GM23338 (cell line): ENCODE measurements around the gene SMYD3. TPM values are rescaled to one million over a fixed set of nuclear protein-coding genes. Genes with fewer than 3 reads are reported as not detected.

Experiments
- ATAC-seq: fragments of 200-7000 bp; cut with Tn5 transposase; 3 replicates; pipeline ENCODE4 v1.9.1; 2020
- DNase-seq: peaks from one replicate; pipeline ENCODE4 v3.0.0-alpha.2; 2015; ENCODE audit warnings: low spot score
- H2AFZ ChIP-seq: fragments of 200-600 bp; sonication (generic); 2 replicates; pipeline ENCODE4 v1.8.0; 2016; ENCODE audit warnings: antibody characterized with exemption, mild to moderate bottlenecking, moderate library complexity
- H3F3A ChIP-seq: fragments of 200-600 bp; sonication (generic); replicated peaks from 2 replicates; pipeline ENCODE4 v1.8.0; 2017; ENCODE audit warnings: antibody characterized with exemption, mixed run types, low read depth
- H3K27ac ChIP-seq: fragments of 200-600 bp; sonication (generic); 2 replicates; pipeline ENCODE4 v1.6.1; 2016; ENCODE audit warnings: low read depth
- H3K27me3 ChIP-seq: fragments of 200-600 bp; sonication (generic); 2 replicates; pipeline ENCODE4 v1.8.0; 2016; ENCODE audit warnings: mild to moderate bottlenecking, mixed run types, moderate library complexity; ENCODE audit not compliant: insufficient read depth
- H3K36me3 ChIP-seq: fragments of 200-600 bp; sonication (generic); 2 replicates; pipeline ENCODE4 v1.8.0; 2016; ENCODE audit warnings: mild to moderate bottlenecking; ENCODE audit not compliant: insufficient read depth
- H3K4me1 ChIP-seq: fragments of 200-600 bp; sonication (generic); 2 replicates; pipeline ENCODE4 v1.8.0; 2016; ENCODE audit warnings: mild to moderate bottlenecking, moderate library complexity; ENCODE audit not compliant: insufficient read depth
- H3K4me2 ChIP-seq: fragments of 200-600 bp; sonication (generic); 2 replicates; pipeline ENCODE4 v1.7.1; 2017; ENCODE audit warnings: mixed run types
- H3K4me3 ChIP-seq: fragments of 200-600 bp; sonication (generic); 2 replicates; pipeline ENCODE4 v1.6.1; 2016; ENCODE audit warnings: mixed run types
- H3K79me2 ChIP-seq: fragments of 200-600 bp; sonication (generic); replicated peaks from 2 replicates; pipeline ENCODE4 v1.8.0; 2017; ENCODE audit warnings: mild to moderate bottlenecking; ENCODE audit not compliant: insufficient read depth
- H3K9me2 ChIP-seq: fragments of 200-600 bp; sonication (generic); 2 replicates; pipeline ENCODE4 v1.8.0; 2017; ENCODE audit not compliant: insufficient read depth
- H4K20me1 ChIP-seq: fragments of 200-600 bp; sonication (generic); replicated peaks from 2 replicates; pipeline ENCODE4 v1.8.0; 2017; ENCODE audit warnings: mild to moderate bottlenecking; ENCODE audit not compliant: insufficient read depth
- H3K27ac Mint-ChIP-seq: 2 replicates; pipeline ENCODE4 v1.8.0; 2020; ENCODE audit warnings: inconsistent platforms, mild to moderate bottlenecking, moderate library complexity, mixed read lengths
- H3K27me3 Mint-ChIP-seq: 3 replicates; pipeline ENCODE4 v1.8.0; 2022; ENCODE audit warnings: low read depth, mild to moderate bottlenecking, moderate library complexity, mixed read lengths, inconsistent platforms; ENCODE audit not compliant: insufficient read depth, poor library complexity
- H3K36me3 Mint-ChIP-seq: 3 replicates; pipeline ENCODE4 v1.8.0; 2021; ENCODE audit warnings: low read depth, mild to moderate bottlenecking, inconsistent platforms, moderate library complexity, mixed read lengths
- H3K4me1 Mint-ChIP-seq: 3 replicates; pipeline ENCODE4 v1.8.0; 2020; ENCODE audit warnings: mild to moderate bottlenecking, inconsistent platforms, mixed read lengths
- H3K4me3 Mint-ChIP-seq: 3 replicates; pipeline ENCODE4 v1.8.0; 2021; ENCODE audit warnings: moderate library complexity, mild to moderate bottlenecking, inconsistent platforms, mixed read lengths
- H3K9me3 Mint-ChIP-seq: 3 replicates; pipeline ENCODE4 v1.8.0; 2020; ENCODE audit warnings: moderate library complexity, mild to moderate bottlenecking, inconsistent platforms, mixed read lengths
- CREB1 ChIP-seq: fragments of 250-450 bp; sonication (Bioruptor Pico); IDR thresholded peaks from 2 replicates; pipeline ENCODE4 v1.5.0; 2020; ENCODE audit warnings: low read depth, mild to moderate bottlenecking, moderate library complexity
- EZH2 ChIP-seq: fragments of 200-600 bp; sonication (generic); IDR thresholded peaks from one replicate; pipeline ENCODE4 v1.8.0; 2017; ENCODE audit warnings: antibody characterized with exemption, mild to moderate bottlenecking, low read depth; ENCODE audit not compliant: unreplicated experiment
- JUNB ChIP-seq: IDR thresholded peaks from one replicate; pipeline ENCODE4 v1.6.1; 2016; ENCODE audit warnings: antibody characterized with exemption; ENCODE audit not compliant: unreplicated experiment
- NANOG ChIP-seq: IDR thresholded peaks from 2 replicates; pipeline ENCODE4 v1.6.1; 2016; ENCODE audit warnings: antibody characterized with exemption, borderline replicate concordance
- ZNF331 ChIP-seq: fragments of 250-450 bp; sonication (Bioruptor Pico); IDR thresholded peaks from 2 replicates; pipeline ENCODE4 v1.5.0; 2020; ENCODE audit warnings: low read depth, mild to moderate bottlenecking, moderate library complexity
- polyA plus RNA-seq: library from polyadenylated mRNA; unstranded; fragments of >200 nt; fragmentation: Nextera tagmentation; extraction: Ambion mirVana; gene quantifications from 2 replicates; pipeline ENCODE4 v1.2.1, GENCODE V29; 2016
- total RNA-seq: library from RNA; depleted of rRNA; stranded (reverse); fragments of >200 nt; shearing (Covaris generic); gene quantifications from 2 replicates; pipeline ENCODE4 v1.2.3, GENCODE V29; 2014
- TF ChIP-seq, protein P1 (sequence below): fragments of 250-450 bp; sonication (Bioruptor Pico); IDR thresholded peaks from 2 replicates; pipeline ENCODE4 v1.5.0; 2020; ENCODE audit warnings: mild to moderate bottlenecking, moderate library complexity

Gene SMYD3
- total and polyA plus RNA-seq, 2 experiments from 2014 or later, result 31.8 to 34.4 TPM

DNA sequence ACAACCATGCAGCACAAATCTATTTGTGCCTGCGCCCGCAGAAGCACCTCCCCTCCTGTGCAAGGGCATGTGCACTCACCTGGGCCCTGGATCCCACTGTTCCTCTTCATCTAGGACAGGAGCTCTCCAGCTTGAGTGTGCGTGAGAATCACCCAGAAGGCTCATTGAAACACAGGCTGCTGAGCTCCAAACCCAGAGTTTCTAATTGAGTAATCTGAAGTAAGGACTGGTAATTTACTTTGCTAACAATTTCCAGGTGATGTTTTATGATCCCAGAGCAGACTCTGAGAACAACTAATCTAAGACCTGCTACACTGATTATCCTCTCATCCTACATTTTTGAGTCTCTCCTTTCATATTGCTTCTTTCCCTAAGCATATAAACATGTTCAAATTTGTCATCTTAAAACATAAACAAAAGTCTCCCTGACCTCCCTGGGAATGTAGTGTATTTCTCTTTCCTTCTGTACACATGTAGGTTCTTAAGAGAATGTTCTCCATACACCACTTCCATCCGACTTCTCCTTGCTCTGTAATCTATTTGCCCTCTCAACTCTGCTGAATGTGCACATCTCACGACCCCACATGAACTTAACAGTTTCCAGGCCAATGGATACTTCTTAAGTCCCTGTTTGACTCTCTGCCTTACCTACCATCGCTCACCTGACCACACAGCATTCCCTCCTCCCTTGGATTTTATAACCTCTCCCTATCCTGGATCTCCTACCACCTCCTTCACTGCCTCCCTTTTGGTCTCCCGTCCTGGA, 522.5 kb downstream of the SMYD3 start (continued):
- TF ChIP-seq, protein P1, sequence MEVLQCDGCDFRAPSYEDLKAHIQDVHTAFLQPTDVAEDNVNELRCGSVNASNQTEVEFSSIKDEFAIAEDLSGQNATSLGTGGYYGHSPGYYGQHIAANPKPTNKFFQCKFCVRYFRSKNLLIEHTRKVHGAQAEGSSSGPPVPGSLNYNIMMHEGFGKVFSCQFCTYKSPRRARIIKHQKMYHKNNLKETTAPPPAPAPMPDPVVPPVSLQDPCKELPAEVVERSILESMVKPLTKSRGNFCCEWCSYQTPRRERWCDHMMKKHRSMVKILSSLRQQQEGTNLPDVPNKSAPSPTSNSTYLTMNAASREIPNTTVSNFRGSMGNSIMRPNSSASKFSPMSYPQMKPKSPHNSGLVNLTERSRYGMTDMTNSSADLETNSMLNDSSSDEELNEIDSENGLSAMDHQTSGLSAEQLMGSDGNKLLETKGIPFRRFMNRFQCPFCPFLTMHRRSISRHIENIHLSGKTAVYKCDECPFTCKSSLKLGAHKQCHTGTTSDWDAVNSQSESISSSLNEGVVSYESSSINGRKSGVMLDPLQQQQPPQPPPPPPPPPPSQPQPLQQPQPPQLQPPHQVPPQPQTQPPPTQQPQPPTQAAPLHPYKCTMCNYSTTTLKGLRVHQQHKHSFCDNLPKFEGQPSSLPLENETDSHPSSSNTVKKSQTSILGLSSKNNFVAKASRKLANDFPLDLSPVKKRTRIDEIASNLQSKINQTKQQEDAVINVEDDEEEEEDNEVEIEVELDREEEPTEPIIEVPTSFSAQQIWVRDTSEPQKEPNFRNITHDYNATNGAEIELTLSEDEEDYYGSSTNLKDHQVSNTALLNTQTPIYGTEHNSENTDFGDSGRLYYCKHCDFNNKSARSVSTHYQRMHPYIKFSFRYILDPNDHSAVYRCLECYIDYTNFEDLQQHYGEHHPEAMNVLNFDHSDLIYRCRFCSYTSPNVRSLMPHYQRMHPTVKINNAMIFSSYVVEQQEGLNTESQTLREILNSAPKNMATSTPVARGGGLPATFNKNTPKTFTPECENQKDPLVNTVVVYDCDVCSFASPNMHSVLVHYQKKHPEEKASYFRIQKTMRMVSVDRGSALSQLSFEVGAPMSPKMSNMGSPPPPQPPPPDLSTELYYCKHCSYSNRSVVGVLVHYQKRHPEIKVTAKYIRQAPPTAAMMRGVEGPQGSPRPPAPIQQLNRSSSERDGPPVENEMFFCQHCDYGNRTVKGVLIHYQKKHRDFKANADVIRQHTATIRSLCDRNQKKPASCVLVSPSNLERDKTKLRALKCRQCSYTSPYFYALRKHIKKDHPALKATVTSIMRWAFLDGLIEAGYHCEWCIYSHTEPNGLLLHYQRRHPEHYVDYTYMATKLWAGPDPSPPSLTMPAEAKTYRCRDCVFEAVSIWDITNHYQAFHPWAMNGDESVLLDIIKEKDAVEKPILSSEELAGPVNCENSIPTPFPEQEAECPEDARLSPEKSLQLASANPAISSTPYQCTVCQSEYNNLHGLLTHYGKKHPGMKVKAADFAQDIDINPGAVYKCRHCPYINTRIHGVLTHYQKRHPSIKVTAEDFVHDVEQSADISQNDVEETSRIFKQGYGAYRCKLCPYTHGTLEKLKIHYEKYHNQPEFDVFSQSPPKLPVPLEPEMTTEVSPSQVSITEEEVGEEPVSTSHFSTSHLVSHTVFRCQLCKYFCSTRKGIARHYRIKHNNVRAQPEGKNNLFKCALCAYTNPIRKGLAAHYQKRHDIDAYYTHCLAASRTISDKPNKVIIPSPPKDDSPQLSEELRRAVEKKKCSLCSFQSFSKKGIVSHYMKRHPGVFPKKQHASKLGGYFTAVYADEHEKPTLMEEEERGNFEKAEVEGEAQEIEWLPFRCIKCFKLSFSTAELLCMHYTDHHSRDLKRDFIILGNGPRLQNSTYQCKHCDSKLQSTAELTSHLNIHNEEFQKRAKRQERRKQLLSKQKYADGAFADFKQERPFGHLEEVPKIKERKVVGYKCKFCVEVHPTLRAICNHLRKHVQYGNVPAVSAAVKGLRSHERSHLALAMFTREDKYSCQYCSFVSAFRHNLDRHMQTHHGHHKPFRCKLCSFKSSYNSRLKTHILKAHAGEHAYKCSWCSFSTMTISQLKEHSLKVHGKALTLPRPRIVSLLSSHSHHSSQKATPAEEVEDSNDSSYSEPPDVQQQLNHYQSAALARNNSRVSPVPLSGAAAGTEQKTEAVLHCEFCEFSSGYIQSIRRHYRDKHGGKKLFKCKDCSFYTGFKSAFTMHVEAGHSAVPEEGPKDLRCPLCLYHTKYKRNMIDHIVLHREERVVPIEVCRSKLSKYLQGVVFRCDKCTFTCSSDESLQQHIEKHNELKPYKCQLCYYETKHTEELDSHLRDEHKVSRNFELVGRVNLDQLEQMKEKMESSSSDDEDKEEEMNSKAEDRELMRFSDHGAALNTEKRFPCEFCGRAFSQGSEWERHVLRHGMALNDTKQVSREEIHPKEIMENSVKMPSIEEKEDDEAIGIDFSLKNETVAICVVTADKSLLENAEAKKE (CRISPR knock-in tag), result no peak
- TF ChIP-seq ZNF331 (CRISPR knock-in tag) (no peak), NANOG (no peak)

DNA sequence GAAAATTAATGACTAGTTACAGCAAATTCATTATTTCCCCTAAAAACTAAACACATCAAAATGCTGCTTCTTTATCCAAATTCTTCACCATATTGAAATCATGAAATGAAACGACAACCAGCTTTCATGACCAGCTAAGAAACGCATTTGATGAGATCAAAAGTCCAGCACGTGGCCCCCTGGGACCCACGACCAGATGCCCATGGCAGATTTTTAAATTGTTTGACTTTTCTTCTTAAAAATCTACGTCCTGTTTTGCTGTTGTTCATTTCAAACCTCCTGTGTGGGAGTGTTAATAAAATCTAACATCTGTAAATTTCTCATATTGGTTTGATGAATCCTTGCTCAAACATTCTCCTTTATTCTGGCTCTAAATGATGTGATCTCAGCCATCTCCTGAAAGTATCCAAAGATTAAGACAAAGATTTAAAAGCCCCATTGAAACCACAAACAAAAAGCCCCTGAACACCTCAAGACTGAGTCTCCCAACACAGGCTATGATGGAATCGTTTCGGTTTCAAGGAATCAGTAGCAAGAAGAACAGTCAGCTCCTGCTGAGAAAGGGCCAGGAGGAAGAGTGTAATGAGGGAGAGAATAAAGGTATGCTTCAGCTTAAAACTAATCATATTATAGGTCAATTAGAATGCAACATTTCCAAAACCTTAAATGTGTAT, 523.6 kb downstream of the SMYD3 start:
- Mint-ChIP-seq H3K27ac (no peak overlapping the region), H3K27me3 (peaks cover 3% of the 10 kb centered on the region), H3K9me3 (no peaks in the 10 kb centered on the region), H3K4me1 (no peaks in the 10 kb centered on the region), H3K4me3 (no peak overlapping the region), H3K36me3 (no peaks in the 10 kb centered on the region)
- Histone ChIP-seq H3K4me3 (no peak overlapping the region), H2AFZ (no peak overlapping the region), H3K79me2 (no peaks in the 10 kb centered on the region), H3K27ac (no peak overlapping the region), H3K4me2 (no peak overlapping the region), H3K27me3 (no peaks in the 10 kb centered on the region), H3K9me2 (0 out of 2 replicates have a peak, but pooled peaks cover under 1% of the 10 kb centered on the region), H3K36me3 (no peaks in the 10 kb centered on the region), H4K20me1 (no peaks in the 10 kb centered on the region), H3F3A (no peaks in the 10 kb centered on the region), H3K4me1 (no peaks in the 10 kb centered on the region)
- ATAC-seq, result no peak
- no peak for DNase-seq
- TF ChIP-seq EZH2 (no peak), CREB1 (CRISPR knock-in tag) (no peak), NANOG (no peak), JUNB (no peak)
- TF ChIP-seq, protein P1 (CRISPR knock-in tag), result no peak
